Measurements from ENCODE around the gene HTR3A.

Gene HTR3A

DNA sequence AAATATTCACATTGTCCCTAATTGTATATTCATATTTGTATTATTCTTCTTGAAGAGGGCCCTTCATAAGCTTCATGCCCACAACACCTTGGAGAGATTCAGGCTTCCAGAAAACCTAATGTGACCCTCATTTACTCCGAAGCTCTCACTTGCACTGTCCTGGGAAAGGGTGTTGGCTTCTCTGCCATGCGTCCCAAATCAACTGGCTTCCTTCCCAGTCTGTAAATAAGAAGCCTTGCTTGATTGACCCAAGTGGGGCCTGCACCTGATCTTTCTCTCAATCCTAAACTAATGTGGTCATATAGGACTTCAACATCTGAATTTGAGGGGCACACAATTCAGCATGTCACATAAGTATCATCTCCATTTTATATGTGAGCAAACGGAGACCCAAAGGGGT, 44.1 kb downstream of the HTR3A start:
- DNase-seq (ENCODE audit: low spot score), result no peak

DNA sequence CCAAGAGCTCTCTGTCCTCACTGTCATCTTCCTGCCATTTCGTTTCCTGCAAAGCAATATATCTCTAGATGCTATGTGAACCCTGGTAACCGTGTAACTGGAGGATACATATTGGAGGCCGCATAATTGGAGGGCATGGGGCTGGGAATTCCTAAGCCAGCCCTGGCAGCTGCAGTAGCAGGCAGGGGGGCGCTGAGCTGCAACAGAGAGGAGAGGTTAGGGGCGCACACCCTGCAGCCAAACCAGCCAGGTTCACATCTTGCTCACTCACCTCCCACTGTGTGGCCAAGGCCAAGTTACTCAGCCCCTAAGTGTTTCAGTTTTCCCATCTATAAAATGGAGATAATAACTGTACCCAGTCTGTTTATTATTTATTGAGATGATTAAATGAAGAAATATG, 44.7 kb downstream of the HTR3A start:
- no peak for DNase-seq (ENCODE audit: low spot score)

GRCh38 chr11:114025329-114025907, 50.5 kb downstream of the HTR3A start:
- DNase-seq (ENCODE audit: low spot score), result no peak

GRCh38 chr11:114026355-114026754, 51.4 kb downstream of the HTR3A start:
- peak; percentile 13 for DNase-seq (ENCODE audit: low spot score)

- DNase-seq (ENCODE audit: low spot score), result no peak
These were observed 52.5 kb downstream of the HTR3A start for GRCh38 chr11:114027391-114027790.

DNA sequence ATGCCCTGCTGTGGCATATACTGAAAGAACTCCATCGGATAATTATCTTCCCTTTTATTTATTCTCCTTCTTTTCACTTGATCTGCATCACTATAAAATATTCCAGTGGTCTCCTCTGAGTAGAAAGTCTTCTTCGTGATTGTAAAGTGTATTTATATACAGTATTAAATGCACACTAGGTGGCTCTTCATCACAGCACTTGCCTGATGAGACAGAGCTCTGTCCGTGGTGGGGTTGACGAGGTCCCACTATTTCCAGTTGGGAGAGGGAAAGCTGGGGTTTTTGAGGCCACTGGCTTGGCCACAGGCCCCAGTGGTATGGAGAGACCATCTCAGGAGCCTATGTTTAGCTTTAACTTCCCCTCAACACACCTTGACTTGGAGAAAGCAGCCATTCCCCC, 53.0 kb downstream of the HTR3A start:
- no peak for DNase-seq (ENCODE audit: low spot score)

DNA sequence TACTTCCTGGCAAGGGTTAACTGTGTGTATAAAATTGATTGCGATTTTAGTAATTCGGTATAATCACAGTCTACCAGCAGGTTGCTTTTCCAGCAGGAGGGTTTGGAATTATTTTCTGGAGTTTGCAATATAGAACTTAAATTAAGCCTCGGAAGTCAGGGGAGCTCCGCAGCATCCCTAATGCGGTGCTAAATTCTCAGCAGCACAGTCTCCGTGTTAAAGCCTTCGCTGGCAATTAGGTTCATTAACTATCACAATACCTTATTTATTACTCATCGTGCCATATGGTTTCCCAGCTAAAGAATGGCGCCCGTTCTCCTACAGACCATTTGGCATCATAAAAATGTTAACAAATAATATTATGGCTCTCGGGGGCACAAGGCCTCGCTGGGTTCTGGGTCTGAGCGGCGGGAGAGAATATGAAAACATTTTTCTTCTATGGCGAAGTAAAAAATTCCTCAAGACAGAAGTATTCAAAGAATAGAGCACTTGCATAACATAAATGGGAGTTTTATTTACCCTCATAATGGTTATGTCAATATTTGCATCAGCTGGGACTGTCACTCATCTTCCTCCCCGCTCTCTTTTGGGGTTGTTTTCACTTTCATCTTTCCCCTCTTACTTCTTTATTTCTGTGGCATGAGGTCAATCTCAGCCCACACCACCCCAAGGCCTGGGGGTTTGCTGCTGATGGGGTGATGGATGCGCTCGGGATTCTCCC, 56.5 kb downstream of the HTR3A start:
- no peak for DNase-seq (ENCODE audit: low spot score)

DNA sequence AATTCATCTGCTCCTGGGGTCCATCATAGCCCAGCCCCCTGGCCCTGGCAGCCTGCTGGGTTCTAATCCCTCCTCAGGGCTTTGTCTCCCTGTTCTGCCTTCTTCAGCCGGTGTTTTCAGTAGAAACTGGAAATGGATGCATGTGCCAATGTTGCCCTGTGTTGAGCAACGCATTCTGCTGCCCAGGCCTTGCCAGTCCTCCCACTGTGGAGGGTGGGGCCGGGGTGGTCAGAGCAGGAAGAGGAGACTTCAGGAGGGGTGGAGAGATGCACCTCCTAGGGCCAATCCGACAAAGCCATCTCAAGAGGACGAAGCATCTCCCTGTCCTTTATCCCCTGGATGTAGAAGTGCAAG, 57.0 kb downstream of the HTR3A start:
- DNase-seq (ENCODE audit: low spot score), result no peak

GRCh38 chr11:114033066-114033465, 58.2 kb downstream of the HTR3A start:
- no peak for DNase-seq (ENCODE audit: low spot score)

DNA sequence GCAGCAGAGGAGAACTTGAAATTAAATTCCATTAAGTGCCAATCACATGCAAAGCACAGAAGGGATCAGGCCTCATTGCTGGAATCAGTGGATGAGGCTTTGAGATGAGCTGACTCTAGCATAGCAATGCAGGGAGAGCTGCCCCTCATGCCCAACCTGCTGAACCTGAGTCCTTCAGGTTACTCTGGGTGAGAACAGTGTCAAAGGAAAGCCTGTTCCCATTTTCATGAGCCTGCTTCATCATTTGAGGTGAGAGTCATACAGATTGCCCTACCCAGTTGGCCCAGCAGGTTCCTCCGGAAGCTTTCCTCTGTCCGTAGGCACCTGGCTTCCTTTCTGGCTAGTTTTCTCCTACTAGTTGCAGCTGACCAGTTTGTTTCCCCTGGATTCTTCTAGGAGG, 58.7 kb downstream of the HTR3A start:
- DNase-seq (ENCODE audit: low spot score), result no peak

DNA sequence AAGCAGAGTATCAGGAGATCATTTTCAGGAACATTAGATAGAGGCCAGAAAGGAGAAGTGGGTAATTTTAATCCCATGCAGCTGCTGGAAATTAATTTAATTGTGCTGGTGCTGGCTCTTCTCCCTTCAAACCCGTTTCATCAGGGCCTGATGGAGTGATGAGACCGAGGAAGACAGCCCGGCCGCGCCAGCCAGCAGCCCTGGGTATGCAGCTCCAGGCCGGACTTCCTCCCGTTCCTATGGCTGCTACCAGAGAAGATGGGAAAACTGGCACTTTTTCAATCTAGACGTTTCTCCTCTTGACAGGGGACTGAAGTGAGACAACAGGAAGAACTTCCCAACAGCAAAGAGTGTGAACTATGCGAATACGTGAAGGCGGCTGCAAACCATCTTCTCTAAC, 60.0 kb downstream of the HTR3A start:
- DNase-seq (ENCODE audit: low spot score), result no peak

- peak; percentile 58 for DNase-seq (ENCODE audit: low spot score)
These were observed 61.4 kb downstream of the HTR3A start for GRCh38 chr11:114036147-114036811.

GRCh38 chr11:114036958-114037357, 62.0 kb downstream of the HTR3A start:
- no peak for DNase-seq (ENCODE audit: low spot score)

- DNase-seq (ENCODE audit: low spot score), result no peak
These were observed 64.6 kb downstream of the HTR3A start for GRCh38 chr11:114039551-114039950.

All from CD4-positive, alpha-beta T cell treated with Interleukin-2 at 100 ng/mL for 4 hours (primary cell).